Naive thymus-derived CD8-positive, alpha-beta T cell (primary cell): ENCODE measurements around the gene GALNTL6. TPM values are rescaled to one million over a fixed set of nuclear protein-coding genes. Genes with fewer than 3 reads are reported as not detected.
"Not testable (repeated sequence)": the region's sequence is repeated elsewhere in the genome, so short reads cannot be mapped to it uniquely, and the experiment has no call there.

Source experiments
- ATAC-seq, 2 donors: fragments of 150-1000 bp; cut with Tn5 transposase in 1 of 2; sonication (Bioruptor Pico), chemical (Tn5 transposase) in 1 of 2; 1 replicate in 1 of 2; 2 replicates in 1 of 2; pipeline ENCODE4 v1.10.0; 2021; ENCODE audit warnings: mild to moderate bottlenecking in 2 of 2, moderate library complexity in 2 of 2
- POLR2A ChIA-PET: fragments of 350-600 bp; sonication (Branson Sonifier 250); formaldehyde crosslinking; loops from one replicate; lab custom pipeline; 2021; ENCODE audit warnings: antibody characterized with exemption; lab: Charles Lee
- DNase-seq, 10 donors: peaks; one replicate each; pipeline versions ENCODE4 v3.0.0 to v3.0.0-alpha.2; 2020 to 2022
- H3K27ac Mint-ChIP-seq, 10 donors: one replicate each; pipeline ENCODE4 v1.8.0; 2020 to 2022; ENCODE audit warnings: mild to moderate bottlenecking in 10 of 10, mixed read lengths in 10 of 10, moderate library complexity in 4 of 10, inconsistent platforms in 1 of 10
- H3K27me3 Mint-ChIP-seq, 5 donors: one replicate each; pipeline ENCODE4 v1.8.0; 2021 to 2022; ENCODE audit warnings: mixed read lengths in 5 of 5
- H3K36me3 Mint-ChIP-seq, 3 donors: one replicate each; pipeline ENCODE4 v1.8.0; 2020 to 2022; ENCODE audit warnings: mixed read lengths in 3 of 3, mild to moderate bottlenecking in 2 of 3, inconsistent platforms in 1 of 3
- H3K4me1 Mint-ChIP-seq, 4 donors: one replicate each; pipeline ENCODE4 v1.8.0; 2021 to 2022; ENCODE audit warnings: mixed read lengths in 4 of 4
- H3K4me3 Mint-ChIP-seq, 10 donors: one replicate each; pipeline ENCODE4 v1.8.0; 2020 to 2022; ENCODE audit warnings: mild to moderate bottlenecking in 10 of 10, mixed read lengths in 10 of 10, moderate library complexity in 6 of 10, inconsistent platforms in 1 of 10
- H3K9me3 Mint-ChIP-seq, 9 donors: one replicate each; pipeline ENCODE4 v1.8.0; 2020 to 2022; ENCODE audit warnings: mixed read lengths in 9 of 9, mild to moderate bottlenecking in 3 of 9, inconsistent platforms in 1 of 9, moderate library complexity in 1 of 9
- polyA plus RNA-seq, 3 donors: library from polyadenylated mRNA; unstranded; fragments of 300-500 nt; fragmentation: Illumina TruSeq; gene quantifications; one replicate each; pipeline ENCODE4 v1.2.3, GENCODE V29; 2021
- total RNA-seq, 8 experiments: library from RNA in 2 of 8; stranded (reverse) in 2 of 8; gene quantifications; one replicate each; pipeline ENCODE4 v1.2.3 and lab custom pipeline; 2021 to 2026

The GALNTL6 gene
- total and polyA plus RNA-seq, 5 experiments from 2014 or later: not detected

DNA sequence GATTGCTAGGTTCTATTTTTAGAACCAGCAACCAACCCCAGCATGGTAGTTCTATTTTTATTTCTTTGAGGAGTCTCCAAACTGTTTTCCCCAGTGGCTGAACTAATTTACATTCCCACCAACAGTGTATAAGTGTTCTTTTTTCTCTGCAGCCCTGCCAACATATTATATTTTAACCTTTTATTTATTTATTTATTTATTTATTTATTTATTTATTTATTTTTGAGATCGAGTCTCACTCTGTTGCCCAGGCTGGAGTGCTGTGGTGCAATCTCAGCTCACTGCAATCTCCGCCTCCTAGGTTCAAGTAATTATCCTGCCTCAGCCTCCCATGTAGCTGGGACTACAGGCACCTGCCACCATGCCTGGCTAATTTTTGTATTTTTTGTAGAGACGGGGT, 1074.2 kb downstream of the GALNTL6 start:
- H3K4me3 Mint-ChIP-seq, H3K27ac Mint-ChIP-seq, H3K36me3 Mint-ChIP-seq, ATAC-seq, H3K27me3 Mint-ChIP-seq, H3K4me1 Mint-ChIP-seq, DNase-seq, POLR2A ChIA-PET: not testable (repeated sequence)
- peaks cover 6 to 38% (median 13%) of the 10 kb centered on the region in 9 donors for H3K9me3 Mint-ChIP-seq

DNA sequence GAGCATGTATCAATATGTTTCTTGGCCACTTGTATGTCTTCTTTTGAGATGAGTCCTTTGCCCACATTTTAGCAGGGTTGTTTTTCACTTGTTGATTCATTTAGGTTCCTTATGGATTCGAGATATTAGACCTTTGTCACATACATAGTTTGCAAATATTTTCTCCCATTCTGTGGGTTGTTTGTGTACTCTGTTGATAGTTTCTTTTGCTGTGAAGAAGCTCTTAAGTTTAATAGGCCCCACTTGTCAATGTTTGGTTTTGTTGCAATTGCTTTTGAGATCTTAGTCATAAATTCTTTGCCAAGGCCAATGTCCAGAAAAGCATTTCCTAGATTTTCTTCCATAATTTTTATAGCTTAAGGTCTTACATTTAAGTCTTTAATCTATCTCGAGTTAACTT, 1074.8 kb downstream of the GALNTL6 start:
- Mint-ChIP-seq H3K27me3 (no peaks in the 10 kb centered on the region), H3K36me3 (no peaks in the 10 kb centered on the region), H3K4me3 (no peak overlapping the region), H3K4me1 (no peaks in the 10 kb centered on the region), H3K9me3 (peaks cover 6 to 37% (median 13%) of the 10 kb centered on the region in 9 donors), H3K27ac (no peak overlapping the region)
- DNase-seq: no peak
- ATAC-seq: no peak
- POLR2A ChIA-PET: no interaction called here

DNA sequence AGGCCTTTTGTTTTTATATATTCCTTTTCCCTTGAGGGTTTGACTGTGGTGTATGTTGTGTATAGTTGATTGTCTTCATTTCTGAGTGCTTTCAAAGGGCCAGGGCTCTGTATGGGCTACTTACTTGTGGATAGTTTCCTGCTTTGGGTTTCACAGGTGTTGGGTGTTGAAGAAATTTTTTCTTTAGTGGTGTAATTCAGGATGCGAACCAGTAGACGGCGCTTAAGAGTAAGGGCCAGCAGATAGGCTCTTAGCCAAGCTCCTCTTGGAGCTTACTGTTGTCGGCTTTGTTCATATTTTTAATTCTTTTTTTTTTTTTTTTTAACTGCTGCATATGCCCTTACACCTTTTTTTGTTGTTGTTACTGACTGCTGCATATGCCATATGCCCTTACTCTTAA, 1079.1 kb downstream of the GALNTL6 start:
- Mint-ChIP-seq H3K27me3 (peaks cover 0 to 8% (median 0%) of the 10 kb centered on the region in 5 donors), H3K27ac (no peak overlapping the region), H3K9me3 (peaks cover 10 to 29% (median 18%) of the 10 kb centered on the region in 9 donors), H3K4me1 (no peaks in the 10 kb centered on the region), H3K36me3 (peaks cover 0 to 10% (median 0%) of the 10 kb centered on the region in 3 donors), H3K4me3 (no peak overlapping the region)
- DNase-seq (no peak), ATAC-seq (no peak)
- POLR2A ChIA-PET: no interaction called here

DNA sequence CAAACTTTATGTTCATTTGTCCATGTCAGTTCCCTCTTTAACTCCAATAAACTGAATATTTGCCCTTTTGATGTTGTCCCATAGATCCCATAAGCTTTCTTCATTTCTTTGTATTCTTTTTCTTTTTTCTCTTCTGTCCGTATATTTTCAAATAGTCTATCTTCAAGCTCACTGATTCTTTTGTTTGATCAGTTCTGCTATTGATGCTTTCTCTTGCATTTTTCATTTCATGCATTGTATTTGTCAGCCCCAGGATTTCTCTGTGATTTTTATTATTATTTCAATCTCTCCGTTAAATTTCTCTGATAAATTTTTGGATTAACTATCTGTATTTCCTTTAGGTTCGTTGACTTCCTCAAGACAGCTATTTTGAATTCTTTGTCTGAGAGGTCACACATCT, 1082.5 kb downstream of the GALNTL6 start:
- peaks cover 0 to 14% (median 0%) of the 10 kb centered on the region in 3 donors for H3K36me3 Mint-ChIP-seq
- no peak for DNase-seq
- H3K9me3 Mint-ChIP-seq: peaks cover 2 to 32% (median 18%) of the 10 kb centered on the region in 9 donors
- POLR2A ChIA-PET: no interaction called here
- no peaks in the 10 kb centered on the region for H3K4me1 Mint-ChIP-seq
- ATAC-seq: no peak
- no peak overlapping the region for H3K27ac Mint-ChIP-seq
- peaks cover 0 to 8% (median 3%) of the 10 kb centered on the region in 5 donors for H3K27me3 Mint-ChIP-seq
- H3K4me3 Mint-ChIP-seq: no peak overlapping the region

DNA sequence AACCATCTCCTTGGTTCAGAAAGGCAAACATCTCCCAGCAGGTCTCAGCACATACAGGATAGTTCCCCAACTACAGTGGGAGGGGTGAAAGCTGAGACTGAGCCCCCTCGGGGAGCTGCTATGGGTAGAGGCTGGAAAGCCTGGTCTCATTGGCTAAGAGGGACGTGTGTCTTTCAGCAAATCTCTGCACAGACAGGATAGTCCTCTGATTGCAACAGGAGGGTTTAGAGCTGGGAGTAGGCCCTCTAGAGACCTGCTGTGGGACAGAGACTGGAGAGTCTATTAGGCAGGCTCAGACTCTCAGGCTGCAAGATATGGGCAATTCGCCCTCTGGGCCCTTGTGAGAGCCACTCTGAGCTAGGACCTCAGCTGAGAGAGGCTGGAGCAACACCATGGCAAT, 1083.8 kb downstream of the GALNTL6 start:
- DNase-seq (no peak), ATAC-seq (no peak)
- H3K36me3 Mint-ChIP-seq: peaks cover 0 to 14% (median 0%) of the 10 kb centered on the region in 3 donors
- POLR2A ChIA-PET: no interaction called here
- H3K4me1 Mint-ChIP-seq: no peaks in the 10 kb centered on the region
- peaks cover 0 to 23% (median 15%) of the 10 kb centered on the region in 9 donors for H3K9me3 Mint-ChIP-seq
- H3K27me3 Mint-ChIP-seq: peaks cover 0 to 8% (median 3%) of the 10 kb centered on the region in 5 donors
- no peak overlapping the region for H3K27ac Mint-ChIP-seq
- no peak overlapping the region for H3K4me3 Mint-ChIP-seq

DNA sequence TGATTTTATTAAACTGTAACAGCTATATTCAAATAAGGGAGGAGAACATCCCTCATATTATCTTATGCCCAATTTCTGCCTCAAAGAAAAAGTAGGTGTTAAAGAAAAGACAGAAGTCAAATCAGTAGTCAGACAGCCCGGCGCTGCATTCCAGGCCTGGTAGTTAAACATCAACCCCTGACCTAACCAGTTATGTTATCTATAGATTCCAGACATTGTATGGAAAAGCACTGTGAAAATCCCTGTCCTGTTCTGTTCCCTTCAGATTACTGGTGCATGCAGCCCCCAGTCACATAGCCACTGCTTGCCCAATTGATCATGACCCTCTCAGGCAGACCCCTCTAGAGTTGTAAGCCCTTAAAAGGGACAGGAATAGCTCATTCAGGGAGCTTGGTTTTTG, 1085.5 kb downstream of the GALNTL6 start:
- H3K4me1 Mint-ChIP-seq: no peaks in the 10 kb centered on the region
- peaks cover 0 to 8% (median 3%) of the 10 kb centered on the region in 5 donors for H3K27me3 Mint-ChIP-seq
- no peak overlapping the region for H3K27ac Mint-ChIP-seq
- DNase-seq (no peak), ATAC-seq (no peak)
- peaks cover 0 to 19% (median 11%) of the 10 kb centered on the region in 9 donors for H3K9me3 Mint-ChIP-seq
- POLR2A ChIA-PET: no interaction called here
- no peak overlapping the region for H3K4me3 Mint-ChIP-seq
- H3K36me3 Mint-ChIP-seq: peaks cover 0 to 14% (median 0%) of the 10 kb centered on the region in 3 donors

DNA sequence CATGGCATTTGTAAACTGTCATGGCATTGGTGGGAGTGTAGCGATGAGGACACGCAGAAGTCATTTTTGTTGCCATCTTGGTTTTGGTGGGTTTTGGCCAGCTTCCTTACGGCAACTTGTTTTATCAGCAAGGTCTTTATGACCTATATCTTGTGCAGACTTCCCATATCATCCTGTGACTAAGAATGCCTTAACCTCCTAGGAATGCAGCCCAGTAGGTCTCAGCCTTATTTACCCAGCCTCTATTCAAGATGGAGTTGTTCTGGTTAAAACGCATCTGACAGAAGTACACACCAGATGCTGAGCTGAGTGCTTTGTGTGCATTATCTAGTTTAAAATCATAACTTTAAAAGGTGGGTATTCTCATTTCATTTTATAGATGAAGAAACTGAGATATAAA, 1086.7 kb downstream of the GALNTL6 start:
- H3K27ac Mint-ChIP-seq: no peak overlapping the region
- DNase-seq (no peak), ATAC-seq (no peak)
- no peak overlapping the region for H3K4me3 Mint-ChIP-seq
- peaks cover 0 to 14% (median 0%) of the 10 kb centered on the region in 3 donors for H3K36me3 Mint-ChIP-seq
- peaks cover 0 to 17% (median 11%) of the 10 kb centered on the region in 9 donors for H3K9me3 Mint-ChIP-seq
- H3K4me1 Mint-ChIP-seq: no peaks in the 10 kb centered on the region
- H3K27me3 Mint-ChIP-seq: peaks cover 0 to 6% (median 5%) of the 10 kb centered on the region in 5 donors
- POLR2A ChIA-PET: no interaction called here

DNA sequence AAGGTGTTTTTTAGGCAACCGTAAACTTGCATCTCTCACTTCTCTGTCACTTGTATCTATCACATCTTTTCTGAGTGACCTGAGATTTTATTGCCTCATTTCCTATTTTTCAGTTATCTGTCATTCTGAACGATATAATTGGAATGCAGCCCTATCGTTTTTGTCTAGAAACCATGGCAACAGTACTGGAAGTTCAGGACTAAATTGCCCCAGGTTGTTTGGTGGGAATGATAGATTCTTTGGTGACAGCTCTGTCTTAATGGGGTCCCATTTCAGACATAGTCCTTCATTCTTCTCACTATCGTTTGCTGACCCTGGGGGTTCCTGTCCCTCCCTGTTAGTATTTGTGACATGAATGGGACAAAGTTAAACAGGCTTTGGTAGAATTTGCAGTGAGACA, 1087.7 kb downstream of the GALNTL6 start:
- no peak for ATAC-seq
- POLR2A ChIA-PET: no interaction called here
- peaks cover 0 to 8% (median 0%) of the 10 kb centered on the region in 3 donors for H3K36me3 Mint-ChIP-seq
- no peak for DNase-seq
- no peaks in the 10 kb centered on the region for H3K4me1 Mint-ChIP-seq
- H3K27ac Mint-ChIP-seq: no peak overlapping the region
- H3K27me3 Mint-ChIP-seq: peaks cover 0 to 7% (median 5%) of the 10 kb centered on the region in 5 donors
- no peak overlapping the region for H3K4me3 Mint-ChIP-seq
- peaks cover 0 to 9% (median 3%) of the 10 kb centered on the region in 9 donors for H3K9me3 Mint-ChIP-seq

DNA sequence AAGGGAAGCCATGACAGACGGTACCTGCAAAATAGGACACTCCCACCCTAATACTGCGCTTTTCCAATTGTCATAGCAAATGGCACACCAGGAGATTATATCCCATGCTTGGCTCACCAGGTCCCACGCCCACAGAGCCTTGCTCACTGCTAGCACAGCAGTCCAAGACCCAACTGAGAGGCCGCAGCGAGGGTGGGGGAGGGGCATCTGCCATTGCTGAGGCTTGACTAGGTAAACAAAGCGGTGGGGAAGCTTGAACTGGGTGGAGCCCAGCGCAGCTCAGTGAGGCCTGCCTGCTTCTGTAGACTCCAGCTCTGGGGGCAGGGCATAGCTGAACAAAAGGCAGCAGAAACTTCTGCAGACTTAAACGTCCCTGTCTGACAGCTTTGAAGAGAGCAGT, 1099.3 kb downstream of the GALNTL6 start:
- POLR2A ChIA-PET, H3K36me3 Mint-ChIP-seq, ATAC-seq, H3K4me3 Mint-ChIP-seq, H3K27ac Mint-ChIP-seq, DNase-seq, H3K4me1 Mint-ChIP-seq: not testable (repeated sequence)
- Mint-ChIP-seq H3K9me3 (peaks cover 0 to 19% (median 12%) of the 10 kb centered on the region in 9 donors), H3K27me3 (peaks cover 0 to 14% (median 6%) of the 10 kb centered on the region in 5 donors)

DNA sequence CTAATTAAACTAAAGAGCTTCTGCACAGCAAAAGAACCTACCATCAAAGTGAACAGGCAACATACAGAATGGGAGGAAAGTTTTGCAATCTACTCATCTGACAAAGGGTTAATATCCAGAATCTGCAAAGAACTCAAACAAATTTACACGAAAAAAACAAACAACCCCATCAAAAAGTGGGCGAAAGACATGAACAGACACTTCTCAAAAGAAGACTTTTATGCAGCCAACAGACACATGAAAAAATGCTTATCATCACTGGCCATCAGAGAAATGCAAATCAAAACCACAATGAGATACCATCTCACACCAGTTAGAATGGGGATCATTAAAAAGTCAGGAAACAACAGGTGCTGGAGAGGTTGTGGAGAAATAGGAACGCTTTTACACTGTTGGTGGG, 1104.2 kb downstream of the GALNTL6 start:
- H3K9me3 Mint-ChIP-seq: peaks cover 0 to 20% (median 15%) of the 10 kb centered on the region in 9 donors
- H3K27ac Mint-ChIP-seq, H3K36me3 Mint-ChIP-seq, H3K4me3 Mint-ChIP-seq, ATAC-seq, DNase-seq, POLR2A ChIA-PET, H3K4me1 Mint-ChIP-seq: not testable (repeated sequence)
- peaks cover 0 to 13% (median 0%) of the 10 kb centered on the region in 5 donors for H3K27me3 Mint-ChIP-seq

DNA sequence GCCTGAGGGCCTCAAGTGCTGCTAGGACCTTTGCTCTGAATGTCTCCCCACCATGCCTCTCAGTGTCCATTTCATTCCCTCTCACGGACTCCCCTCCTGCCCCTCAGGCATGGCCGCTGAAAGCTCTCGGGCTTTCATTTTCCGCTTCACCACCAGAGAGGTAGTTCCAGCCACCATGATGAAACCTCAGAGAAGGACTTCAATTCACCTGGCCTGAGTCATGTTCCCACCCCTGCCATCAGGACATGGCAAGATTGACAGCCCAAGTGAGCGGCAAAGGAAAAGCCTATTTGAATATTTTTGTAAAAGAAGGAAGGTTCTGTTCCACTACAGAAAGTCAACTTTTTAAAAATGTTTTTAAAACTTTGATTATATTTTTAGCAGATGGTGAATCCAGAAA, 1106.1 kb downstream of the GALNTL6 start:
- Mint-ChIP-seq H3K36me3 (peaks cover 0 to 6% (median 0%) of the 10 kb centered on the region in 3 donors), H3K27ac (no peak overlapping the region), H3K9me3 (peaks cover 0 to 19% (median 12%) of the 10 kb centered on the region in 9 donors), H3K4me1 (no peaks in the 10 kb centered on the region), H3K4me3 (no peak overlapping the region), H3K27me3 (peaks cover 0 to 8% (median 0%) of the 10 kb centered on the region in 5 donors)
- POLR2A ChIA-PET: no interaction called here
- DNase-seq (no peak), ATAC-seq (no peak)

DNA sequence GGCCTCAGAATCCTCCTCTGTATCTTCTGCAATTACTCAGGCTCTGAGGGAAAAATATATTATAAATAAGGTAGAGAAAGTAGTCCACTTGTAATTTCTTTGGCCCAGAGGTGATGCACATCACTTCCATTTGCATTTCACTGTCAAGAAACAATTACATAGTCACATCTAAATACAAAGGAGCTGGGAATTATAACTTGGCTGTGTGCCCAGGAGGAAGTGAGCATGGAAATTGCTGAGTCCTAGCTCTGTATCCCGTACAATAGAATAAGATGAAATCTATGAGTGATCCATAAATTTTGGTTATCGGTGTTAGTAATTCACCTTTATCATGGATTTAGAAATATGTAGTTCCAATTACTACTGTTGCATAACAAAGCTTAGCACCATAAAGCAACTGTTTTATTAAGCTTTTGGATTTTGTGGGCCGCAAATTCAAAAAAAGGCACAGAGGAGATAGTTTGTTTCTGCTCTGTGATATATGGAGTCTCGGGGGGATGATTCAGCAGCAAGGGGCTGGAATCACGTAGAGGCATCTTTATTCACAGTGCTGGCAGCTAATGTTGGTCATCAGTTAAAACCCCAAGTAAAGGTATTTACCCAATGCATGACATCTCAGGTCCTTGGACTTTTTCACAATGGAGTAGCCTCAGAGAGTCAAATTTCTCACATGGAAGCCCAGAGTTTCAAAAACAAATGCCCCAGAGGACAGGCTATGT, 1114.1 kb downstream of the GALNTL6 start:
- Mint-ChIP-seq H3K4me3 (no peak overlapping the region), H3K27ac (no peak overlapping the region), H3K9me3 (peaks cover 0 to 10% (median 2%) of the 10 kb centered on the region in 9 donors), H3K27me3 (peaks cover 0 to 8% (median 1%) of the 10 kb centered on the region in 5 donors), H3K4me1 (no peaks in the 10 kb centered on the region), H3K36me3 (peaks cover 0 to 4% (median 0%) of the 10 kb centered on the region in 3 donors)
- no peak for ATAC-seq
- POLR2A ChIA-PET: no interaction called here
- DNase-seq: no peak

DNA sequence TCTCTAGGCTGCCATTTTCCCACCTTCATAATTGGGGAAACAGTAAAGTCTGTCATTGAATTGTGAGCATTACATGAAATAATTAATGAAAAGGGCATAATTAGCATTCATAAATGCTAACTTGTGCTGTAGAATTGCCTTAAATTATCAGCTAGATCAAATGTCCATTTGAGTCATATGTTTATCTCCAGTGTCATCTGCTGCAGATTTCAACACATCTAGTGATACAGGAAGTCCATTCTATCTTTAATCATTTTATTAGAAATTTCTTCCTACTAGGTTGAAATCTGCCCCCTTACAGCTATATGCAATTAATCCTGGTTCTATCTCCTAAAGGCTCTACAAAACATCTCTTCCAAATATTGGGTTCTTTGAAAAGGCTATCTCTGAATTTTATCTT, 1115.1 kb downstream of the GALNTL6 start:
- DNase-seq: no peak
- no peak for ATAC-seq
- no peaks in the 10 kb centered on the region for H3K4me1 Mint-ChIP-seq
- H3K36me3 Mint-ChIP-seq: peaks cover 0 to 4% (median 0%) of the 10 kb centered on the region in 3 donors
- POLR2A ChIA-PET: no interaction called here
- no peak overlapping the region for H3K27ac Mint-ChIP-seq
- no peak overlapping the region for H3K4me3 Mint-ChIP-seq
- H3K27me3 Mint-ChIP-seq: peaks cover 0 to 8% (median 1%) of the 10 kb centered on the region in 5 donors
- peaks cover 0 to 10% (median 2%) of the 10 kb centered on the region in 9 donors for H3K9me3 Mint-ChIP-seq
